Stomach (tissue), 9 donors: Measurements from ENCODE around the gene MEP1B. TPM values are rescaled to one million over a fixed set of nuclear protein-coding genes. Genes with fewer than 3 reads are reported as not detected.
A peak's percentile ranks its signal among the peaks of the same experiment; 100 is the strongest.
"Not testable (repeated sequence)": the region's sequence is repeated elsewhere in the genome, so short reads cannot be mapped to it uniquely, and the experiment has no call there.

Experiments used
- DNase-seq, 2 donors: peaks; one replicate each; pipeline versions ENCODE4 v3.0.0 to v3.0.0-alpha.2; 2013 to 2019
- H3K27ac ChIP-seq, 5 donors: fragments of 200-600 bp in 4 of 5; sonication (generic) in 4 of 5; one replicate each; pipeline ENCODE4 v1.5.1; 2013 to 2019; ENCODE audit warnings: mild to moderate bottlenecking in 1 of 5, moderate library complexity in 1 of 5
- H3K27me3 ChIP-seq, 3 donors: fragments of 200-600 bp; sonication (generic); one replicate each; pipeline ENCODE4 v1.5.1; 2017 to 2019; ENCODE audit warnings: mixed run types in 1 of 3
- H3K36me3 ChIP-seq, 4 donors: fragments of 200-600 bp; sonication (generic); 1 replicate in 3 of 4; 2 replicates in 1 of 4; pipeline ENCODE4 v1.5.1; 2016 to 2019
- H3K4me1 ChIP-seq, 4 donors: fragments of 200-600 bp; sonication (generic); one replicate each; pipeline ENCODE4 v1.5.1; 2016 to 2019
- H3K4me3 ChIP-seq, 4 donors: fragments of 200-600 bp; sonication (generic) in 3 of 4; one replicate each; pipeline ENCODE4 v1.5.1; 2016 to 2019; ENCODE audit warnings: mild to moderate bottlenecking in 1 of 4
- H3K9me3 ChIP-seq, 4 donors: fragments of 200-600 bp; sonication (generic); one replicate each; pipeline ENCODE4 v1.5.1; 2016 to 2019
- EP300 ChIP-seq: sonication (generic); formaldehyde crosslinking; IDR thresholded peaks from one replicate; pipeline ENCODE4 v1.6.1; 2017; ENCODE audit warnings: antibody characterized with exemption
- POLR2A ChIP-seq, 4 donors: fragments of 450-650 bp; IDR thresholded peaks; one replicate each; pipeline ENCODE4 v1.6.1; 2016; ENCODE audit warnings: antibody characterized with exemption in 4 of 4, control low read depth in 2 of 4, mild to moderate bottlenecking in 1 of 4, moderate library complexity in 1 of 4
- POLR2AphosphoS5 ChIP-seq, 3 donors: sonication (generic); formaldehyde crosslinking; IDR thresholded peaks; one replicate each; pipeline ENCODE4 v1.6.1; 2016; ENCODE audit warnings: antibody characterized with exemption in 3 of 3
- WGBS, 5 donors: extraction: QIAGEN DNeasy Blood & Tissue Kit in 3 of 5; methylation state at CpG; one replicate each; pipeline versions ENCODE4 v1.1.5 to v1.1.7; 2013 to 2018; 5-methylcytosine and 5-hydroxymethylcytosine counted together
- intact Hi-C: fragments of 100-400 bp; cut with DNase I; formaldehyde crosslinking; loops from one replicate; pipeline ENCODE4 v1.15.1; 2023; ENCODE audit warnings: low total_unique reads
- polyA plus RNA-seq, 3 donors: library from polyadenylated mRNA; stranded (reverse); fragments of 200-250 nt; gene quantifications; one replicate each; pipeline ENCODE4 v1.2.3, GENCODE V29; 2013
- total RNA-seq, 5 donors: library from RNA; depleted of rRNA; stranded (reverse); fragments of >200 nt; gene quantifications; one replicate each; pipeline versions ENCODE4 v1.1.0 to v1.2.3, GENCODE V29; 2014 to 2016
- TF ChIP-seq, protein P1 (sequence below), 7 experiments: fragments of 450-650 bp in 4 of 7; fragments of 200-600 bp in 3 of 7; sonication (generic) in 3 of 7; IDR thresholded peaks; one replicate each; pipeline ENCODE4 v1.5.1; 2016 to 2019; ENCODE audit warnings: antibody characterized with exemption in 7 of 7, control low read depth in 2 of 7, mild to moderate bottlenecking in 1 of 7
- donor health status: healthy with polysubstance abuse.
- donor health status: Bipolar disorder and iron deficiency.
- donor health status: healthy.

Gene MEP1B
- total and polyA plus RNA-seq, 8 donors = 1.1 TPM; not detected in 7

DNA sequence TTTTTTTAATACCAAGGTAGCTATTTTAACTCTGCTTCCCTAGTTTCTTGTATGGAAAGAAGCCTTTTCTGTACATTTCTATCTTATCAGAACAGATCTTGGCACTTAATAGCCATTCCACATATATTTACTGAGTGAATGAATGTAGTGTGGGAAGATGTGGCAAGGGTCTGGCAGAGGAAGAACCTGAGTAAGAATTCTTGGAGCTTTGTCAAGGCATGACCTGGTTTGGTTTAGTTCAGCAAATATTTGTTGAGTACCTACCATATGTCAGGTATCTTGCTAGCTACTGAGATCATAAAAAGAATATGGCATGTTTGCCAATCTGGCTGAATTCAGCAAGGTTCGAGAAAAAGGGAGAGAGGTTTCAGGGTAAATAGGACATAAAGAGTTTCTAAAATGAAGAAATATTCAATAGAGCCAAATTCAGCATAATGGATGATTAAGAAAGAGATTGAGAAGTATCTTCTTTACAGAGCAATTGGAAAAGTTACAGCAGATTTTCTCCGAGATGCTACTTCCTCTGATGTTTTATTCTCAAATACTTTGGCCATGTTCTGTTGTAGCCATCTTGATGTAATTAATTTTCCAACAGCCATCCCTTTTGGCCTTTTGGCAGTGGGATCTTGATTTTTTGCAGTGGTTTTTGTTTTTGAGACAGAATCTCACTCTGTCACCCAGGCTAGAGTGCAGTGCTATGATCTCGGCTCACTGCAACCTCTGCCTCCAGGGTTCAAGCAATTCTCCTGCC, 21.7 kb upstream of the MEP1B start:
- DNase-seq = no peak
- WGBS, 5 donors = 71 to 79% (median 75%) methylated on average over 3 of the region's 3 CpGs
- Histone ChIP-seq H3K4me1 (no peaks in the 10 kb centered on the region), H3K9me3 (no peaks in the 10 kb centered on the region), H3K4me3 (no peak overlapping the region), H3K27ac (no peak overlapping the region), H3K36me3 (no peaks in the 10 kb centered on the region), H3K27me3 (no peaks in the 10 kb centered on the region)
- no peak for TF ChIP-seq EP300
- intact Hi-C loops = loop anchor here (10.0 kb wide), 2 partner anchors 97 to 307 kb away; partner anchors contain the start of gene GAREM1

DNA sequence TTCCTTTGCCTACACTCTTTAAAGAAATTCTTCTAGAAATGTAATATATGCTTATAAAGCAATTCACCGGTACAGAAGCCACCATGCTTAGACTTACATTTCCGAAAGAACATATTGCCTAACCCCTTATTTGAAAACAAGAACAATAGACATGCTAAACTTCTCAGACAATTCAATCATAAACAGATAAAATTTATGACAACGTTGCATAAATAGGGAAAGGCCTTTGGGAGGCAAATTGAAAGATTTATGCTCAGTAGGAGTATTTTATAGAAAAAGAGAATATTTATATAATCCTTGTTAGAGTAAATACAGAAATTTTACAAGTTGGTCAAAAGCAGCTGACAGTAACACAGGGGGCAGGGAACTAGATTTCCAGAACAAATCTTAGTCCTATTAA, 16.2 kb upstream of the MEP1B start:
- Histone ChIP-seq H3K4me3 (no peak overlapping the region), H3K36me3 (no peaks in the 10 kb centered on the region), H3K27ac (no peak overlapping the region), H3K27me3 (no peaks in the 10 kb centered on the region), H3K4me1 (no peaks in the 10 kb centered on the region), H3K9me3 (no peaks in the 10 kb centered on the region)
- intact Hi-C loops = no loop called here
- 85 to 91% (median 88%) methylated on average over 3 of the region's 3 CpGs for WGBS, 5 donors
- DNase-seq = no peak
- TF ChIP-seq POLR2AphosphoS5 (IDR thresholded peaks at IDR 0.05) (no peak), POLR2A (IDR thresholded peaks at IDR 0.05) (no peak), EP300 (no peak)
- TF ChIP-seq, protein P1, sequence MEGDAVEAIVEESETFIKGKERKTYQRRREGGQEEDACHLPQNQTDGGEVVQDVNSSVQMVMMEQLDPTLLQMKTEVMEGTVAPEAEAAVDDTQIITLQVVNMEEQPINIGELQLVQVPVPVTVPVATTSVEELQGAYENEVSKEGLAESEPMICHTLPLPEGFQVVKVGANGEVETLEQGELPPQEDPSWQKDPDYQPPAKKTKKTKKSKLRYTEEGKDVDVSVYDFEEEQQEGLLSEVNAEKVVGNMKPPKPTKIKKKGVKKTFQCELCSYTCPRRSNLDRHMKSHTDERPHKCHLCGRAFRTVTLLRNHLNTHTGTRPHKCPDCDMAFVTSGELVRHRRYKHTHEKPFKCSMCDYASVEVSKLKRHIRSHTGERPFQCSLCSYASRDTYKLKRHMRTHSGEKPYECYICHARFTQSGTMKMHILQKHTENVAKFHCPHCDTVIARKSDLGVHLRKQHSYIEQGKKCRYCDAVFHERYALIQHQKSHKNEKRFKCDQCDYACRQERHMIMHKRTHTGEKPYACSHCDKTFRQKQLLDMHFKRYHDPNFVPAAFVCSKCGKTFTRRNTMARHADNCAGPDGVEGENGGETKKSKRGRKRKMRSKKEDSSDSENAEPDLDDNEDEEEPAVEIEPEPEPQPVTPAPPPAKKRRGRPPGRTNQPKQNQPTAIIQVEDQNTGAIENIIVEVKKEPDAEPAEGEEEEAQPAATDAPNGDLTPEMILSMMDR (IDR thresholded peaks at IDR 0.05) = no peak

DNA sequence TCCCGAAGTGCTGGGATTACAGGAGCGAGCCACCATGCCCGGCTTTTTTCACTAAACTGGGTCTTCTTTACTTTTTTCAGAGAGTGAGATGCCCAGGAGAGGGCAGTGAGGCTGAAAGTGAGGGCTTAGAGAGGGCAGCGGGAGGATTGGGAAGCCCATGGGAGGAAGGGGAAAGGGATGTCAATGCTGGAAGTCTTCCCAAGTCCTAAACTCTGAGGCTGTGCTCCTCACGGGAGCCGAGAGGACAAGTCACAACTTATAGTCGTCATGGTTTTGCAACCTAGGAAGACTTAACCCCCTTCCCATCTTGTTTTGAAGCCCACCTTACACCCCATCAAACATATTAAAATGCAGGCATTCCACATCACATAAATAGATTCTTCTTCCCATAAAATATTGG, 15.1 kb upstream of the MEP1B start:
- Histone ChIP-seq H3K4me1 (no peaks in the 10 kb centered on the region), H3K9me3 (no peaks in the 10 kb centered on the region), H3K4me3 (no peak overlapping the region), H3K27ac (no peak overlapping the region), H3K27me3 (no peaks in the 10 kb centered on the region), H3K36me3 (no peaks in the 10 kb centered on the region)
- TF ChIP-seq EP300 = no peak
- TF ChIP-seq POLR2A (IDR thresholded peaks at IDR 0.05) = no peak
- no peak for TF ChIP-seq POLR2AphosphoS5 (IDR thresholded peaks at IDR 0.05)
- TF ChIP-seq, protein P1 (IDR thresholded peaks at IDR 0.05) = no peak
- intact Hi-C loops = no loop called here
- 82 to 93% (median 86%) methylated on average over 7 of the region's 7 CpGs for WGBS, 5 donors
- no peak for DNase-seq

DNA sequence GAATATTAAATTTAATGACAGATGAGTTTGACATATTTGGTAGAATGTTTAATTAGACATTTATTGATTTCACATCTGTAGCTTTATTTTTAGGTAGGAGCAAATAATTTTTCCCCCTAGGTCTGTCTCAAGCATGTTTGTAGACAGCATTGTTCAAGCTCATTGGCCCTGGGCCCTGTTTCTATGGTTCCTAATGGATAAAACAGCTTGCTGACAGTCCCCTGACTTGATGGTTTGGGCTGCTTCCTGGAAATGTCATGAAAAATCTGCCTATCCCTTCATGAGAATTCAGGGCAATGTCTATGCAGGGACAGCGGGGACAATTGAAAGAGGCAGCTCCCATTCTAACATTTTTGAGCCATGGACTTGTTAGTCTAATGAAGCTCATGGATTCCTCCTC, 14.6 kb upstream of the MEP1B start:
- Histone ChIP-seq H3K27ac (no peak overlapping the region), H3K4me3 (no peak overlapping the region), H3K9me3 (no peaks in the 10 kb centered on the region), H3K36me3 (no peaks in the 10 kb centered on the region), H3K4me1 (no peaks in the 10 kb centered on the region), H3K27me3 (no peaks in the 10 kb centered on the region)
- DNase-seq = peak in 1 of 2 donors; percentile 50
- TF ChIP-seq EP300 = no peak
- TF ChIP-seq, protein P1 (IDR thresholded peaks at IDR 0.05) = no peak
- no peak for TF ChIP-seq POLR2AphosphoS5 (IDR thresholded peaks at IDR 0.05)
- no peak for TF ChIP-seq POLR2A (IDR thresholded peaks at IDR 0.05)
- WGBS, 5 donors = 74 to 89% (median 81%) methylated on average over 1 of the region's 1 CpG
- intact Hi-C loops = no loop called here

DNA sequence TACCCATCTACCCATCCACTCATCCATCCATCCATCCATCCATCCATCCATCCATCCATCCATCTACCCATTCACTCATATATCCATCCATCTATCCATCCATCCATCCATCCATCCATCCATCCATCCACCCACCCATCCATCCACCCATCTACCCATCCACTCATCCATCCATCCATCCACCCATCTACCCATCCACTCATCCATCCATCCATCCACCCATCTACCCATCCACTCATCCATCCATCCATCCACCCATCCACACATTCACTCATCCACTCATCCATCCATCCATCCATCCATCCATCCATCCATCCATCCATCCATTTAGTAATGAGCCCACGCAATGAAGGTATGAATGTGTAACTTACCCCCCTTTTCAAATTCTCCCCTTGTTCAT, 13.1 kb upstream of the MEP1B start:
- H3K36me3 ChIP-seq, H3K27ac ChIP-seq, H3K9me3 ChIP-seq, H3K27me3 ChIP-seq, H3K4me1 ChIP-seq, H3K4me3 ChIP-seq, intact Hi-C loops, DNase-seq: not testable (repeated sequence)
- 92 to 97% (median 94%) methylated on average over 1 of the region's 1 CpG for WGBS, 5 donors
